GM12864 (cell line): Measurements from ENCODE around the gene STARD5.
A peak's percentile ranks its signal among the peaks of the same experiment; 100 is the strongest.

Experiments
- DNase-seq: peaks from one replicate; pipeline ENCODE4 v3.0.0-alpha.2; 2011; ENCODE audit warnings: low read depth
- H3K4me3 ChIP-seq: 2 replicates; pipeline ENCODE4 v1.5.1; 2011; ENCODE audit warnings: mild to moderate bottlenecking, low read depth, low read length, control low read depth
- TF ChIP-seq, protein P1 (sequence below): IDR thresholded peaks from 2 replicates; pipeline ENCODE4 v1.5.1; 2011; ENCODE audit warnings: low read depth, mild to moderate bottlenecking, moderate library complexity, low read length, control low read depth, inconsistent platforms; ENCODE audit errors: missing control alignments

Gene STARD5, protein sequence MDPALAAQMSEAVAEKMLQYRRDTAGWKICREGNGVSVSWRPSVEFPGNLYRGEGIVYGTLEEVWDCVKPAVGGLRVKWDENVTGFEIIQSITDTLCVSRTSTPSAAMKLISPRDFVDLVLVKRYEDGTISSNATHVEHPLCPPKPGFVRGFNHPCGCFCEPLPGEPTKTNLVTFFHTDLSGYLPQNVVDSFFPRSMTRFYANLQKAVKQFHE

DNA sequence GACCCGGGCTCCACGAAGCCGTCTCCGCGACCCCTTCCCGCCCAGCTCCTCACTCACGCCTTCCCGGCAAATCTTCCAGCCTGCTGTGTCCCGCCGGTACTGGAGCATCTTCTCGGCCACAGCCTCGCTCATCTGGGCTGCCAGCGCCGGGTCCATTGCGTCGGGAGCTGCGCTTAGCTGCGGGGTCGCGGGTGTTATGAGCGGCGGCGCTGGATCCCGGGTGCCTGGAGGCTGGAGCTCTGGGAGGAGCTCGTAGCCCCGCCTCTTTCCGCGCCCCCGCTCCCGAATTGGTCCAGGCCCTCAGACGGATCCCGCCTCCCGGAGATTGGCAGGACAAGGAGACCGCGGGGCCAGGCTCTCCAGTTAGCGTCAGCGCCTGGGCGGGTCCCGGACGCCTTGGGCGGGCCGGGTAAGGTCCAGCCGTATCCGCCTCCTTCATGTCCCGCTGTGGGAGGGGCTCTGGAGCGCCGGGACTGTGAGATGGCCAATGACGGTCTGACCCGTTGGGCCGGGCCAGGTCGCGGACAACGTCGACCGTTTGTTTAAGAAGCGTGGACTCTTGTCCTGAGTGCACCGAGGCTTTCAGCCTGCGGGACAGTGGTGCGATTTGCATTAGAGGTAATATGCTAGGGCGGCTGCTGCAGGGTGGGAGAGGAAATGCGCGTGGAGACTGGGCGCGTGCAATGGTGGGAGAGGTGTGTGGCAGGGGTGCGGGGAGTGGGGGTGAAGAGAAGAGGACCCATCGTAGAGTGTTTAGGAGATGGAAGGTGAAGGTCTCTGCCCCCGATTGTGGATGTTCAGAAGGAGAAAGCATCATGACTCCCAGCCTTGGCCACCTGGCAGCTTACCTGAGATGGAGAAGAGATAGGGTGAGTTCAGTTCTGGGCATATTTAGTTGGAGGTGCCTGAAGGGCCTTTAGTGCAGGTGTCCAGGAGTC lies at the start of gene STARD5:
Gene STARD5, minus strand, starts transcription at position 198 of the 938 bp plus-strand sequence. Its CDS starts 42 bp downstream, at position 156.
- TF ChIP-seq, protein P1, sequence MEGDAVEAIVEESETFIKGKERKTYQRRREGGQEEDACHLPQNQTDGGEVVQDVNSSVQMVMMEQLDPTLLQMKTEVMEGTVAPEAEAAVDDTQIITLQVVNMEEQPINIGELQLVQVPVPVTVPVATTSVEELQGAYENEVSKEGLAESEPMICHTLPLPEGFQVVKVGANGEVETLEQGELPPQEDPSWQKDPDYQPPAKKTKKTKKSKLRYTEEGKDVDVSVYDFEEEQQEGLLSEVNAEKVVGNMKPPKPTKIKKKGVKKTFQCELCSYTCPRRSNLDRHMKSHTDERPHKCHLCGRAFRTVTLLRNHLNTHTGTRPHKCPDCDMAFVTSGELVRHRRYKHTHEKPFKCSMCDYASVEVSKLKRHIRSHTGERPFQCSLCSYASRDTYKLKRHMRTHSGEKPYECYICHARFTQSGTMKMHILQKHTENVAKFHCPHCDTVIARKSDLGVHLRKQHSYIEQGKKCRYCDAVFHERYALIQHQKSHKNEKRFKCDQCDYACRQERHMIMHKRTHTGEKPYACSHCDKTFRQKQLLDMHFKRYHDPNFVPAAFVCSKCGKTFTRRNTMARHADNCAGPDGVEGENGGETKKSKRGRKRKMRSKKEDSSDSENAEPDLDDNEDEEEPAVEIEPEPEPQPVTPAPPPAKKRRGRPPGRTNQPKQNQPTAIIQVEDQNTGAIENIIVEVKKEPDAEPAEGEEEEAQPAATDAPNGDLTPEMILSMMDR, result no peak
- peak; percentile 84 for DNase-seq
- peak within 1 kb of the TSS; percentile 99 for H3K4me3 ChIP-seq

DNA sequence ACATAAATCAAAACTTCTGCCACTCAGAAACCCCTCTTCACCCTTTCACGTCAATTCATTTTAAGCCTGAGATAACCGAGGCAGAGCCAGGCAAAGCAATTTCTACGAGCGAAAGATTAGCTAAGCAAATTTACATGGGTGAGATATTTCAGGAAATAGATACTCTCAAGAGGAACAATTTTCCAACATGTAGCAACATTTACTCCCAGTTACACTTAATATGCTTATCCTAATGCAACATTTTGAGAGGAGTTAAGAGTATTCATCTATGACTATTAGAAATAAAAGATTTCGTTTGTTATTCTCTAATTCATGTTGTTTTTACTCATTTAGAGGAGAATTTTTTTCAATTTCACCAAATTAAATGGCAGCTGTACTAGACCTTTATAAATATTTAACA lies 49.2 kb upstream of the STARD5 start:
- no peak for DNase-seq
- TF ChIP-seq, protein P1, result no peak
- no peak overlapping the region for H3K4me3 ChIP-seq

DNA sequence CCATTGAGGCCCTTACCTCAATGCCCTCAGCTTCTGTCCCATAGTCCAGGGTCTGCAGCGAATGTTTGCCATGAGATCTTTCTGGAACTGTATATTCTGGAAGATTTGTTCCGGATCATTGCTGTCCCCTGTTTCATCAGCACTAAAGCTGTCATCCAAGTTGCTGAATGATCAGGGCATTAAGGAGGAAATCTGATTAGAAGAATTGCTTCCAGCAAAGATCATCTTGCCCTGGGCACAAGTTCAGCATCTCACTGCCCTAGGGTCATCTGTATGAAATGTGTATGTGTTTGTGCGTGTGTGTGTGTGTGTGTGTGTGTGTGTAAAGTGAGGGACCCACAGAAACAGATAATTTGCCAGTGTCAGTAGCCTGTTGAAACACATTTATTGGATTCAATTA lies 48.6 kb upstream of the STARD5 start:
- TF ChIP-seq, protein P1, result no peak
- DNase-seq, result no peak
- H3K4me3 ChIP-seq, result no peak overlapping the region

DNA sequence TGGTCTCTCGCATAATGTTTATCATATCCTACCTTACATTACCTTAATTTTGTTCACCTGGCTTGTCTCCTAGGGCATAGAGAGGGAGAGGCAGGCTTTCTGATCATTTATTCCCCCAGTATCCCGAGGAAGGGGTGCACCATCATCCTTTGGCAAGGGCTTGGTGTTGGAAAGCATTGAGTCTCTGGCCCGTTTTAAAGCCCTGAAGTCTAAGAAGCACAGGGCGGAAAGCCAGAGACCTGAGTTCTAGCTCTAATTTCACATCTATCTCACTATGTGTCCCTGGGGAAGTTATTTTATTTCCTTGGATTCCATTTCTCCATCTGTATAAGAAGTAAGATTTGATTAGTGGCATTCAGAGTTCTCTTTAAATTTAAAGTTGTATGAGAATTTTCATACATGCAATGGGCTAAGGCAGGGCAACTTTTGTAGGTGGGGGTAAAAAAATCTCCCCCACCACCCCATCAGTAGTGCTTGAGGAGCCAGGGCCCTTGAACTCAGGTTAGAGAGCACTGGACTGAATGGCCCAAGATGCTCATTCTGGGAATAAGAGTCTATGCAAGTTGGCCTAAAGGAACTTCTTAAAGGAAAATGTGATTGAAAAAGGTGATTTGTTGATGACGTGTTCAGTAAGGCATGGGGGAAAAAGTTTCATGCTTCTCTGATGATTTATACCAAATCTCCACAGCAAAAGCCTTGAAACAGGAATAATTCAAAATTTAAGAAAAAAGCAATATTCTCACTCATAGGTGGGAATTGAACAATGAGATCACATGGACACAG lies 40.0 kb upstream of the STARD5 start:
- TF ChIP-seq, protein P1, result no peak
- H3K4me3 ChIP-seq, result no peak overlapping the region
- DNase-seq, result no peak

DNA sequence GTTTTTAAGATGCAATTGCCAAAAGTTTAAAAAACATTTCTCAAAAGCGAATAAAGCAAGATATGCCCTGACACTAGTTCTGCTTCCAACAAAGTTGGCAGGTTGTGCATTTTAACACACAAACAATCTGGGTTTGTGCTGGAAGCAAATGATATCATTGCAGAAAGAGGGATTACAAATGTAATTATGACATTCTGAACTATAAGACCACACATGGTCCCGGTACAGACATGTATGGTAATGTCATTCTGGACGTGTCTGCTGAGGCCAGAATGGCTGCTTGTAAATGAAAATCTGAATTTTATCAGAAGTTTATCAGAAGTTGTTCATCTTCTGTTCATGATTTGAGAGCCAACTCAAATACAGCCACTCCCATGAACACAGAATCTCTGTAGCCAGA lies 39.3 kb upstream of the STARD5 start:
- TF ChIP-seq, protein P1, result no peak
- DNase-seq, result no peak
- H3K4me3 ChIP-seq, result no peak overlapping the region

DNA sequence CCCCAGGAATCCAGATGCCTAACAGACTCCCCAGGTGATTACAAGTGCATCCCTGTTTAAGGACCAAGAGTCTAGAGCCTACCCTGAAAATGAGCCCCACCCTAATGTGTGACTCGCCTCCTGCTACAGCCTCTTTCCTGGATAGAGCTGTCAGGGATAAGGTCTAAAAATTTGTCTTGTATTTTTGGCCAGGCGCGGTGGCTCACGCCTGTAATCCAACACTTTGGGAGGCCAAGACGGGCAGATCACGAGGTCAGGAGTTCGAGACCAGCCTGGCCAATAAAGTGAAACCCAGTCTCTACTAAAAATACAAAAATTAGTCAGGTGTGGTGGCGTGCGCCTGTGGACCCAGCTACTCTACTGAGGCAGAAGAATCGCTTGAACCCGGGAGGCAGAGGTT lies 38.8 kb upstream of the STARD5 start:
- TF ChIP-seq, protein P1, result no peak
- DNase-seq, result no peak
- no peak overlapping the region for H3K4me3 ChIP-seq
